GM19324 (cell line): ENCODE results near the gene ABHD4.
"Not testable (repeated sequence)": the region's sequence is repeated elsewhere in the genome, so short reads cannot be mapped to it uniquely, and the experiment has no call there.

Experiments used
- ATAC-seq: cut with Tn5 transposase; IDR thresholded peaks from one replicate; pipeline ENCODE4 v1.9.1; 2021; ENCODE audit warnings: mild to moderate bottlenecking, moderate library complexity; ENCODE audit not compliant: unreplicated experiment, low FRiP score

ABHD4 gene, protein sequence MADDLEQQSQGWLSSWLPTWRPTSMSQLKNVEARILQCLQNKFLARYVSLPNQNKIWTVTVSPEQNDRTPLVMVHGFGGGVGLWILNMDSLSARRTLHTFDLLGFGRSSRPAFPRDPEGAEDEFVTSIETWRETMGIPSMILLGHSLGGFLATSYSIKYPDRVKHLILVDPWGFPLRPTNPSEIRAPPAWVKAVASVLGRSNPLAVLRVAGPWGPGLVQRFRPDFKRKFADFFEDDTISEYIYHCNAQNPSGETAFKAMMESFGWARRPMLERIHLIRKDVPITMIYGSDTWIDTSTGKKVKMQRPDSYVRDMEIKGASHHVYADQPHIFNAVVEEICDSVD

GRCh38 chr14:22598099-22598895 lies at the start of gene ABHD4:
ABHD4 (plus strand) TSS chr14:22598300; CDS start chr14:22598307, 7 bp downstream.
- peak; percentile 87 for ATAC-seq

DNA sequence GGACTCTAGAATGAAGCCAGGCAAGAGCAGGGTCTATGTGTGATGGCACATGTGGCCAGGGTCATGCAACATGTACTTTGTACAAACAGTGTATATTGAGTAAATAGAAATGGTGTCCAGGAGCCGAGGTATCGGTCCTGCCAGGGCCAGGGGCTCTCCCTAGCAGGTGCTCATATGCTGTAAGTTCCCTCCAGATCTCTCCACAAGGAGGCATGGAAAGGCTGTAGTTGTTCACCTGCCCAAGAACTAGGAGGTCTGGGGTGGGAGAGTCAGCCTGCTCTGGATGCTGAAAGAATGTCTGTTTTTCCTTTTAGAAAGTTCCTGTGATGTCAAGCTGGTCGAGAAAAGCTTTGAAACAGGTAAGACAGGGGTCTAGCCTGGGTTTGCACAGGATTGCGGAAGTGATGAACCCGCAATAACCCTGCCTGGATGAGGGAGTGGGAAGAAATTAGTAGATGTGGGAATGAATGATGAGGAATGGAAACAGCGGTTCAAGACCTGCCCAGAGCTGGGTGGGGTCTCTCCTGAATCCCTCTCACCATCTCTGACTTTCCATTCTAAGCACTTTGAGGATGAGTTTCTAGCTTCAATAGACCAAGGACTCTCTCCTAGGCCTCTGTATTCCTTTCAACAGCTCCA lies 48.7 kb upstream of the ABHD4 start:
- ATAC-seq, result no peak

DNA sequence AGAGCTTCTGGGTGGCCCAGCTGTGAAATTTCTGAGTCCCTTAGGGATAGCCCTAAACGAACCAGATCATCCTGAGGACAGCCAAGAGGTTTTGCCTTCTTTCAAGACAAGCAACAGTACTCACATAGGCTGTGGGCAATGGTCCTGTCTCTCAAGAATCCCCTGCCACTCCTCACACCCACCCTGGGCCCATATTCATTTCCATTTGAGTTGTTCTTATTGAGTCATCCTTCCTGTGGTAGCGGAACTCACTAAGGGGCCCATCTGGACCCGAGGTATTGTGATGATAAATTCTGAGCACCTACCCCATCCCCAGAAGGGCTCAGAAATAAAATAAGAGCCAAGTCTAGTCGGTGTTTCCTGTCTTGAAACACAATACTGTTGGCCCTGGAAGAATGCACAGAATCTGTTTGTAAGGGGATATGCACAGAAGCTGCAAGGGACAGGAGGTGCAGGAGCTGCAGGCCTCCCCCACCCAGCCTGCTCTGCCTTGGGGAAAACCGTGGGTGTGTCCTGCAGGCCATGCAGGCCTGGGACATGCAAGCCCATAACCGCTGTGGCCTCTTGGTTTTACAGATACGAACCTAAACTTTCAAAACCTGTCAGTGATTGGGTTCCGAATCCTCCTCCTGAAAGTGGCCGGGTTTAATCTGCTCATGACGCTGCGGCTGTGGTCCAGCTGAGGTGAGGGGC lies 48.0 kb upstream of the ABHD4 start:
- ATAC-seq, result no peak

DNA sequence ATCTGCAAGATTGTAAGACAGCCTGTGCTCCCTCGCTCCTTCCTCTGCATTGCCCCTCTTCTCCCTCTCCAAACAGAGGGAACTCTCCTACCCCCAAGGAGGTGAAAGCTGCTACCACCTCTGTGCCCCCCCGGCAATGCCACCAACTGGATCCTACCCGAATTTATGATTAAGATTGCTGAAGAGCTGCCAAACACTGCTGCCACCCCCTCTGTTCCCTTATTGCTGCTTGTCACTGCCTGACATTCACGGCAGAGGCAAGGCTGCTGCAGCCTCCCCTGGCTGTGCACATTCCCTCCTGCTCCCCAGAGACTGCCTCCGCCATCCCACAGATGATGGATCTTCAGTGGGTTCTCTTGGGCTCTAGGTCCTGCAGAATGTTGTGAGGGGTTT lies 46.5 kb upstream of the ABHD4 start:
- ATAC-seq, result no peak

- ATAC-seq, result no peak
These were observed 45.9 kb upstream of the ABHD4 start for GRCh38 chr14:22552001-22552826.

DNA sequence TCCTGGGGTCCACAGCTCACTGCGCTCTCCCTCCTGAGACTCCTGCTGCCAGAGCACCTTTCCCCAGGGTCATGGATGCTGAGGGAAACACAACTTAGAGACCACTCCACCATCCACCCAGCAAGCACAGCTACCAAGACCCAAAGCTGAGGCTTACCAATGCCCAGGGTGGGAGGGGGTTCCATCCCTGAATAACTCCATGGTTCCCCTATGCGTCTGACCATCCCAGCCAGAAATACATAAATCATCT lies 45.3 kb upstream of the ABHD4 start:
- ATAC-seq, result no peak

- ATAC-seq, result no peak
These were observed 44.7 kb upstream of the ABHD4 start for GRCh38 chr14:22553445-22553844.

DNA sequence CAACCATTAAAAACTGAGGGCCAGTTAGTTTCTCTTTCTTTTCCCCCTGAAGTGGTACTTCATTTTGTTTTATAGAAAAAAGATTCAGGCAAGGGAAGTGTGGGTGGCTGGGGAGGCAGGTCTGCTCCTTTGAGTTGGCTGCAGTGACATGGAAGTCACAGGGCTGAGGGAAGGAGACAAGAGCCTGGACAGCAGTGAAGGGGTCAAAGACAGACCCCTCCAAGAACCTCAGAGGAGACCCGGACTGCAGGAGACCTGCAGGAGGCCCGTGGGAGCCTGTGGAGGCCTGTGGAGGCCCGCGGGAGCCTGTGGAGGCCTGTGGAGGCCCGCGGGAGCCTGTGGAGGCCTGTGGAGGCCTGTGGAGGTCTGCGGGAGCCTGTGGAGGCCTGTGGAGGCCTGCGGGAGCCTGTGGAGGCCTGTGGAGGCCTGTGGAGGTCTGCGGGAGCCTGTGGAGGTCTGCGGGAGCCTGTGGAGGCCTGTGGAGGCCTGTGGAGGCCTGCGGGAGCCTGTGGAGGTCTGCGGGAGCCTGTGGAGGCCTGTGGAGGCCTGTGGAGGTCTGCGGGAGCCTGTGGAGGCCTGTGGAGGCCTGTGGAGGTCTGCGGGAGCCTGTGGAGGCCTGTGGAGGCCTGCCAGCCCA lies 44.1 kb upstream of the ABHD4 start:
- ATAC-seq, result not testable (repeated sequence)

- no peak for ATAC-seq
These were observed 43.4 kb upstream of the ABHD4 start for GRCh38 chr14:22554498-22555383.

GRCh38 chr14:22555384-22556011 lies 42.6 kb upstream of the ABHD4 start:
- ATAC-seq, result peak; percentile 1

- ATAC-seq, result peak; percentile 76
These were observed 41.8 kb upstream of the ABHD4 start for GRCh38 chr14:22556021-22556989.

DNA sequence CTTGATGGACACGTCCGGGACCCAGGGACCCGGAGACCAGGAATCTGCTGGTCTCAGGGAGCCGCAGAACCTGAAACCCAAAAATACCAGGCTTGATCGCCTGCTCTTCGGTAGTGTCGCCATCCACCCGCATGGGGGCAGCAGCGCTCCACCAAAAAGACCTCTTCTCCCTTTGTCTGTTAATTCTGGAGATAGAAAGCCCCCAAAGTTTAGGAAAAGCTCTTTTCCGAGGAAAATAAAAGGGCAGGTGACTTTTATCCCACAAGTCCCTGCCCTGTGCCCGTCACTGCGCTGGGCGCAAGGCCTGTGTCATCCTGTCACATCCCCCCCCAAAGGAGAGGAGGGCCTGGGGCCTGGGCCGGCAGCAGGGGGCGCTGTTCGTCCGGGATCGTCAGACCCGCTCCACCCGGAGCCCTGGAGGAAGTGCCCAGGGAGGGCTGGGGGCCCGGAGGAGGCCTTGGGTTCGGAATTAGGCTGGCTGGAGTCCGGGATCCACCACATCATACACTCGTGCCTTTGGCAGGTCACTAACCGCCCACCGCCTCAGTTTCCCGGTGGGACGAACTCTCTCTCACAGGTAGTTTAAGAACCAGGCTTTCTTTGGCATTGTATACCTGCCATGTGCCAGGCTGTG lies 41.0 kb upstream of the ABHD4 start:
- peak; percentile 32 for ATAC-seq

GRCh38 chr14:22557846-22558220 lies 40.3 kb upstream of the ABHD4 start:
- no peak for ATAC-seq

DNA sequence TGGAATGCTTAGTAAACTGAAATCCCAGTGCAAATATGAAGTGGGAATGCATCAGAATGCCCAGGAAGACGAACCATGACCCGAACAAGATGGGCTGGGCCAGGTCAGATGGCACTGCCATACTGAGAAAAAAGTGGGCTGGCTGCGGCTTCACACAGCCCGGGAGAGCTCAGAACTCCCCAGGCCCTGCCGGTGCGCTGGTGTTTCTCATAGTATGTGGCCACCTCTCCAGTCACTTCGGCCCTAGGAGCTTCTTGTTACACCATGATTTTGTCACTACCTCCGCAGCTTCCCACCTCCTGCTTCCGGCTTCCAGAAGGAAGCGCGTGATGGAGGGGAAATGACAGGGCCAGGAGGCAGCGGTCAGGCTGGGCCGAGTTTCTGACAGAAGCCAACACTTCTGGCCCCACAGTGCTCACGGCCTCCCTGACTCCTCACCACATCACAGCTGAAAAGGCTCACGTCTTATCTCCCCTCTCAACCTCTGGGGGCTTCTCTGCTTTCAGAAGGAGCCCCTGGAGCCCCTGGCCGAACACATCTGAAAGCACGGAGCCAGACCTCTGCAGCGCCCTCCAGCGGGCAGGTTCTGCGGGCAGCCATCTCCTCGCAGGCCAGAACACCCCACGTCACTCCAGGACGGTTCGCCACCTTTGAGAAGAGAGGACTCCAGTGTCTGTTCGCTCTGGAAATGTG lies 39.7 kb upstream of the ABHD4 start:
- ATAC-seq, result no peak

DNA sequence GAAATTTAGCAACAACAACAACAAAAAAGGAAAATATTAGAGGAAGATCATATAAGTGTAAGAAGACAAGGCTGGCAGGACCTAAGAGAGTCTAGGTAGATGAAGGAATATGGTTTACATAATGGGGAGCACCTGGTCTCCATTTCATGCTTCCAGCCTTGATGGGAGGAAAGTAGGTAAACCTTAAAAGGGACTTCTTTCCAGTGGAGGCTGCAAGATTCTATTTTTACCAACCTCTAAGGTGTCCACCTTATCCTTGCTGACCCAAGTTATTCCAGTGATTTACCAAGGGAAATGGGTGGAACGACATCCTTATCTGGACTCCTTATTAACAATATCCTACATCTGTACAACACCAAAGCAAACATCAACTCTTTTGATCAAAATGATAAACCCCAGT lies 39.1 kb upstream of the ABHD4 start:
- ATAC-seq, result no peak

- ATAC-seq, result no peak
These were observed 37.3 kb upstream of the ABHD4 start for GRCh38 chr14:22560662-22561365.
